ENCODE data around the gene PSMA5. TPM values are rescaled to one million over a fixed set of nuclear protein-coding genes. Genes with fewer than 3 reads are reported as not detected.

PSMA5 gene
- total and polyA plus RNA-seq, 9 donors: 19.4 to 52.0 (median 38.1) TPM

GRCh38 chr1:109389638-109390341 lies 36.5 kb downstream of the PSMA5 start:
- Histone ChIP-seq H3K27ac (no peak overlapping the region), H3K9me3 (no peaks in the 10 kb centered on the region), H3K36me3 (no peaks in the 10 kb centered on the region), H3K4me3 (no peak overlapping the region), H3K27me3 (no peaks in the 10 kb centered on the region), H3K4me1 (ENCODE audit: insufficient read depth) (no peaks in the 10 kb centered on the region)
- intact Hi-C loops (cut with DNase I): no loop called here
- DNase-seq: no peak
- no peak for TF ChIP-seq EP300 (IDR thresholded peaks at IDR 0.05)
- TF ChIP-seq POLR2A (IDR thresholded peaks at IDR 0.05): no peak
- no peak for TF ChIP-seq CTCF (IDR thresholded peaks at IDR 0.05)
- WGBS, 3 donors: 74 to 79% (median 77%) methylated on average over 5 of the region's 5 CpGs

GRCh38 chr1:109388884-109389637 lies 37.2 kb downstream of the PSMA5 start:
- Histone ChIP-seq H3K4me1 (ENCODE audit: insufficient read depth) (no peaks in the 10 kb centered on the region), H3K4me3 (no peak overlapping the region), H3K36me3 (no peaks in the 10 kb centered on the region), H3K27me3 (no peaks in the 10 kb centered on the region), H3K27ac (no peak overlapping the region), H3K9me3 (no peaks in the 10 kb centered on the region)
- no peak for DNase-seq
- TF ChIP-seq CTCF (IDR thresholded peaks at IDR 0.05): no peak
- TF ChIP-seq POLR2A (IDR thresholded peaks at IDR 0.05): no peak
- no peak for TF ChIP-seq EP300 (IDR thresholded peaks at IDR 0.05)
- 56 to 75% (median 73%) methylated on average over 7 of the region's 7 CpGs for WGBS, 3 donors
- intact Hi-C loops (cut with DNase I): no loop called here

- no peaks in the 10 kb centered on the region for H3K4me1 ChIP-seq (ENCODE audit: insufficient read depth)
Observed at GRCh38 chr1:109388208-109388711, 38.0 kb downstream of the PSMA5 start.

More at GRCh38 chr1:109388208-109388711, 38.0 kb downstream of the PSMA5 start:
- no peak overlapping the region for H3K27ac ChIP-seq
- intact Hi-C loops (cut with DNase I): no loop called here
- DNase-seq: no peak
- H3K4me3 ChIP-seq: no peak overlapping the region
- H3K9me3 ChIP-seq: no peaks in the 10 kb centered on the region
- 95 to 99% (median 96%) methylated on average over 5 of the region's 5 CpGs for WGBS, 3 donors
- no peaks in the 10 kb centered on the region for H3K36me3 ChIP-seq
- H3K27me3 ChIP-seq: no peaks in the 10 kb centered on the region
- TF ChIP-seq CTCF (IDR thresholded peaks at IDR 0.05) (no peak), EP300 (IDR thresholded peaks at IDR 0.05) (no peak), POLR2A (IDR thresholded peaks at IDR 0.05) (no peak)
